Measurements from ENCODE around the gene RMP24.

DNA sequence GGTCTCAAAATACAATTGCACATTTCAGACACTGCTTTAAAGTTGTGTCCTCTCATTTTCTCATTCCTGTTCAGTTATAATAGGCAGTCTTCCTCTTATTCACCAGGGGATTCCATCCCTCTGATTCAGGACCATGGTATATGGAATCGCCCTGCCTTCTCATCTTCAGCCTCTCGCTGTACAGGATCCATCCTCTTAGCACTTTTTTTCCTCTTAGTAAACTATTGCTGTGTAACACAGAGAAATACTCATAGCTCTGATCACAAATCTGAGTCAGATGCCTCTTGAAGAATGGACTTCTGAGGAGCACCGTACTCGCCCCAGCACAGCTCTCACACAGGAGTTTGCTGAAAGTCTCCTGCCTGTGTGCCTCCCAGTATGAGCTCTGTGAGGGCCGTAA, 11.3 kb downstream of the RMP24 start:
- TF ChIP-seq, protein P1, sequence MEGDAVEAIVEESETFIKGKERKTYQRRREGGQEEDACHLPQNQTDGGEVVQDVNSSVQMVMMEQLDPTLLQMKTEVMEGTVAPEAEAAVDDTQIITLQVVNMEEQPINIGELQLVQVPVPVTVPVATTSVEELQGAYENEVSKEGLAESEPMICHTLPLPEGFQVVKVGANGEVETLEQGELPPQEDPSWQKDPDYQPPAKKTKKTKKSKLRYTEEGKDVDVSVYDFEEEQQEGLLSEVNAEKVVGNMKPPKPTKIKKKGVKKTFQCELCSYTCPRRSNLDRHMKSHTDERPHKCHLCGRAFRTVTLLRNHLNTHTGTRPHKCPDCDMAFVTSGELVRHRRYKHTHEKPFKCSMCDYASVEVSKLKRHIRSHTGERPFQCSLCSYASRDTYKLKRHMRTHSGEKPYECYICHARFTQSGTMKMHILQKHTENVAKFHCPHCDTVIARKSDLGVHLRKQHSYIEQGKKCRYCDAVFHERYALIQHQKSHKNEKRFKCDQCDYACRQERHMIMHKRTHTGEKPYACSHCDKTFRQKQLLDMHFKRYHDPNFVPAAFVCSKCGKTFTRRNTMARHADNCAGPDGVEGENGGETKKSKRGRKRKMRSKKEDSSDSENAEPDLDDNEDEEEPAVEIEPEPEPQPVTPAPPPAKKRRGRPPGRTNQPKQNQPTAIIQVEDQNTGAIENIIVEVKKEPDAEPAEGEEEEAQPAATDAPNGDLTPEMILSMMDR (IDR thresholded peaks at IDR 0.05; ENCODE audit: low read length) = no peak
- no peak for TF ChIP-seq EZH2 (IDR thresholded peaks at IDR 0.05; ENCODE audit: borderline replicate concordance, low read length)
